GM23338 (cell line): ENCODE data around the gene CIAPIN1.

Experiments
- CREB1 ChIP-seq: fragments of 250-450 bp; sonication (Bioruptor Pico); IDR thresholded peaks from 2 replicates; pipeline ENCODE4 v1.5.0; 2020; ENCODE audit warnings: low read depth, mild to moderate bottlenecking, moderate library complexity
- CTCF ChIP-seq, 2 experiments: fragments of 200-600 bp in 1 of 2; sonication (generic) in 1 of 2; conservative IDR thresholded peaks; 2 replicates each; pipeline versions ENCODE4 v1.5.1 to v1.6.1; 2016 to 2017; ENCODE audit warnings: antibody characterized with exemption in 2 of 2, low read depth in 2 of 2, mild to moderate bottlenecking in 2 of 2, moderate library complexity in 1 of 2
- ETS1 ChIP-seq: IDR thresholded peaks from 2 replicates; pipeline ENCODE4 v1.6.1; 2016; ENCODE audit warnings: antibody characterized with exemption
- EZH2 ChIP-seq: fragments of 200-600 bp; sonication (generic); IDR thresholded peaks from one replicate; pipeline ENCODE4 v1.8.0; 2017; ENCODE audit warnings: antibody characterized with exemption, mild to moderate bottlenecking, low read depth; ENCODE audit not compliant: unreplicated experiment
- EZH2phosphoT487 ChIP-seq: fragments of 200-600 bp; sonication (generic); IDR thresholded peaks from one replicate; pipeline ENCODE4 v1.8.1; 2018; ENCODE audit warnings: antibody characterized with exemption; ENCODE audit not compliant: unreplicated experiment
- JUNB ChIP-seq: IDR thresholded peaks from one replicate; pipeline ENCODE4 v1.6.1; 2016; ENCODE audit warnings: antibody characterized with exemption; ENCODE audit not compliant: unreplicated experiment
- NANOG ChIP-seq: IDR thresholded peaks from 2 replicates; pipeline ENCODE4 v1.6.1; 2016; ENCODE audit warnings: antibody characterized with exemption, borderline replicate concordance
- POLR2AphosphoS5 ChIP-seq: IDR thresholded peaks from 2 replicates; pipeline ENCODE4 v1.6.1; 2016; ENCODE audit warnings: antibody characterized with exemption, low read depth
- REST ChIP-seq: IDR thresholded peaks from one replicate; pipeline ENCODE4 v1.6.1; 2018; ENCODE audit warnings: antibody characterized with exemption; ENCODE audit not compliant: unreplicated experiment
- STAT1 ChIP-seq: IDR thresholded peaks from one replicate; pipeline ENCODE4 v1.6.1; 2016; ENCODE audit warnings: antibody characterized with exemption; ENCODE audit not compliant: unreplicated experiment
- ZNF331 ChIP-seq: fragments of 250-450 bp; sonication (Bioruptor Pico); IDR thresholded peaks from 2 replicates; pipeline ENCODE4 v1.5.0; 2020; ENCODE audit warnings: low read depth, mild to moderate bottlenecking, moderate library complexity
- ZNF462 ChIP-seq: fragments of 250-450 bp; sonication (Bioruptor Pico); IDR thresholded peaks from 2 replicates; pipeline ENCODE4 v1.5.0; 2020; ENCODE audit warnings: mild to moderate bottlenecking, moderate library complexity

GRCh38 chr16:57401943-57402640 is 45.1 kb downstream of the CIAPIN1 start:
- no peak for TF ChIP-seq CTCF (conservative IDR thresholded peaks at IDR 0.05; ENCODE audit: low read depth in 2 of 2)
- no peak for TF ChIP-seq EZH2
- TF ChIP-seq REST, result peak; percentile 67
- no peak for TF ChIP-seq STAT1
- TF ChIP-seq POLR2AphosphoS5, result no peak
- TF ChIP-seq EZH2phosphoT487, result no peak
- no peak for TF ChIP-seq CREB1 (CRISPR knock-in tag)
- TF ChIP-seq ETS1, result no peak
- TF ChIP-seq ZNF462 (CRISPR knock-in tag), result no peak
- TF ChIP-seq JUNB, result no peak
- TF ChIP-seq ZNF331 (CRISPR knock-in tag), result no peak
- TF ChIP-seq NANOG, result no peak
